Right kidney (tissue), 1 donor: ENCODE data around the gene COL6A5.

Experiments used
- DNase-seq: peaks from one replicate; pipeline ENCODE4 v3.0.0-alpha.2; 2016

COL6A5 gene

DNA sequence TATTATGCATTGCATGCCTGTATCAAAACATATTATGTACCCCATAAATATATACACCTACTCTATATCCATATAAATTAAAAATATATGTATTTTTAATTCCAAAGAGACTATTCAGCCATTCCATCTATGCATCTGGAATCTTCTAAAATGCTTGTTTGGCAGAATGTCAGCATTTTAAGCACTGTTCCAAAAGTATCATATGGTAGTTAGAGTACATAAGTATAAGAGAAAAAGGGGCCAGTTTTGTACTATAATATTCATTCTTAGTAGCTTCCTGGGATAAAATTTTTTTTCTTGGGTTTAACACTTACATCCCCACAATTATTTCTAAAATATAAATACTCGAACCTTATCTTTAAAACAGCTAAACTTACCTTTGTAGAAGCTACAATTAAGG is 111.1 kb downstream of the COL6A5 start:
- DNase-seq = no peak

DNA sequence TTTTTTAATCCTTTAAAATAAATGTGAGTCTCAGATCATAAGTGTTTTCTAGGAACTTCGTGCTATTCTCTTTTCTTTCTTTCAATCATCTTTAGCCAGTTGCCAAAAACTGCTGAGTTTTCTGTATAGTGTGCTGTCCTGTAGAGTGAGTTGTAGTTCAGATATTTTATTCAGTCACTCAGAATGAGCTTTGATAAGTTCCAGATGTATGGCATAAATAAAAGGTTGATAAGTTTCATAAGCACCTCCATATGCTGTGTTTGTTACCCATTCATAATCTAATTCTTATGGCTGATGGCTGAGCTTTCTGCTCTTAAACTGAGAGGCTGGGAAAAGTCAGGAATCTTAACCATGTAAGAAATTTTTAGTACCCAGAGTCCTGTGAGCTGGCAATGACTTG is 112.2 kb downstream of the COL6A5 start:
- DNase-seq = no peak

DNA sequence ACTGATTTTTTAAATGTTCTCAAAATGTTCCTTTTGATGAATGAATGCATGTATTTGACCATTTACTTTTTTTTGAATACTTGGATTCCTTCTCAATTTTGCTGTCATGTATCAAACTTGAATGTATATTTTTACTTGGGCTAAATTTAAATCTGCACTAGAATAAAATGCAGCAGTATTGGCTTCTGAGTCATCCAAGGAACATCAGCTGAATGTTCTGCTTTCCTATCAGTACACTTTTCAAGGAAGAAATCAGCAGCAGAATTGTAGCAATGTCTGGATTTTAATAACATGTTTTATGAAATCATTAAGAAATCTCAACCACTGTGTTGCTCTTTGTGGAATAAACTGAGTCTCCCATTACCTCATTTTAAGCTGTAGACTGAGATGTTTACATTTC is 114.5 kb downstream of the COL6A5 start:
- DNase-seq = no peak

DNA sequence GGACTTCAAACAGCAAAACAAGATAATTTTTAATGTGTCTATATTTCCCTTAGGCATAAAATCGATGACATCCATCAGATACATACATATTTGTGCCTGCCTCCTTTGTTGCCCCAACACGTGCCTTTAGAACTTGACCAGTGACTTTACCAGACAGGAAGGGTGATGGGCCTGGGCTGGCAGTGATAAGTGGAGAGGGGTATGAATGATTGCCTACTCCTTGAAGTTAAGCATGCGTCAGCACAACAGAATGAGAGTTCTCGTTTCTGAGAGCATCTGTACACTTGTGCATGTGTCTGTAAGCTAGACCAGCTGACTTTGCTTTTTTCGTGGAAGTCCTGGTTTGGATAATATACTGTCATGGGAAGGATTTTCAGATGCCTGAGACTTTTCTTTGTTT is 116.6 kb downstream of the COL6A5 start:
- DNase-seq = no peak

DNA sequence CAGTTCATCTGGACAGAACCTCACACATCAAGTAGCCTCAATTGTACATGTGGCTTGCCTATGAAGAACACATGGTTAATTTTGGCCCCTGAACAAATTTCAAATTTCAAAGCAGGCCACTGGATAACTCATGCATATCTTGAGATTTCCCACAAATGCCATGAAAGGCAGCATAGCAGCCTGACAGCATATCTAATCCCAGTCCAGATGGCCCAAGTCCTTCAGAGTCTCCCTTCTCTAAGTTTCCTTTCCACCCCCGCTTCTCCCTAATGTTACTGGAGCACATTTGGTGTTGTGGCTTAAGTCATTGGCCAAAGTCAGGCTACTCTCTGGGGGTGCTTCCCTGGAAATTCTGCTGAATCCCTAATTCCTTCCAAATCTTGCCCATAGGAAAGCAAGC is 117.7 kb downstream of the COL6A5 start:
- no peak for DNase-seq

DNA sequence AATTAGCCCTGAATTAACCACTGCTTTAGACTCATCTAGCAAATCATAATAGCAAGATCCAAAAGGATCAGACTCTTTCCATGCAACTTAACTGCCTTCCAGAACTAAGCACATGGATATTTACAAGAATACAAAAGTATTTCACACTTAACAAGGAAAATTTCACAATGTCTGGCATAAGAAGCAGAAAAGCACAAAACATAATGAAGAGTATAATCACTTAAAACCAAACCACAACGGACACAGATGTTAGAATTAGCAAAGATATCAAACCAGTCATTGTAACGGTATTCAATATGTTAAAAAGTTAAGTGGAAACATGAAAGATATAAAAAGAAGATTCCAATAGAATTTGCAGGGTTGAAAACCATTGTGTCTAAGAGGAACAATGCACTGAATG is 120.0 kb downstream of the COL6A5 start:
- no peak for DNase-seq

DNA sequence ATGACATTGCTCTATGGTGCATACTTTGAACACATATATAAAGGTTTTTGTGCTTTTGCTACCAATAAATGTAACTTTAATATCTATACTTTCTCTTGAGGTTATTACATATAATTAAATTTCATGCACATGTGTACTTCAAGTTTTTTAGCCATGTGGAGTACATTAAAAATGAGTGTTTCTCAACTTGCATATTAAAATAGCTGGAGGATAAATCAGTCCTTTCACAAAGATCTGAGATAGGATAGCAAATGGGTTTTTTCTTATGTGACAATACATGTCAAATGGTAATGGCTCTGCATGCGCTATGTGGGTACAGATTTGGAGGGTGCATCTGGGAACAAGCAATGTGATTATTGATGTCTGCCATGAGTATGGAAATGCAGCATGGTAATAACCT is 122.8 kb downstream of the COL6A5 start:
- DNase-seq = no peak

DNA sequence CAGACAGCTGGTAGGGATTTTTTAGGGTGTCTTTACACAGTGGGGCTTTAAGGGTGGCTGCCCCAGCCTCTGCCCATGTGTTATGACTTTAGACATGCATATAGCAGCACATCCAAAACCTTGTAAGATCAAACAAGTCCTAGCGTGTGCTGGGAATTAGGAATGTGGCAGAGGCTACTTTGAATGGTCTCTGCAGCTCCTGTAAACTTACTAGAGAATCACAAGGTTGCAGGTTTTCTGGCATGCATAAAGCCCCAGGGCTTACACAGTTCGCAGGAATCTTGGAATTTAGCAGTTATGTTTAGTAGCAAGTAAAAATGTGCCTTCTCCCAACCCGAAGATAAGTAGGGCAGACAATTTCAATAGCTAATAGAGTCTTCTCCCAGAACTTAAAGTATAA is 124.7 kb downstream of the COL6A5 start:
- DNase-seq = no peak

DNA sequence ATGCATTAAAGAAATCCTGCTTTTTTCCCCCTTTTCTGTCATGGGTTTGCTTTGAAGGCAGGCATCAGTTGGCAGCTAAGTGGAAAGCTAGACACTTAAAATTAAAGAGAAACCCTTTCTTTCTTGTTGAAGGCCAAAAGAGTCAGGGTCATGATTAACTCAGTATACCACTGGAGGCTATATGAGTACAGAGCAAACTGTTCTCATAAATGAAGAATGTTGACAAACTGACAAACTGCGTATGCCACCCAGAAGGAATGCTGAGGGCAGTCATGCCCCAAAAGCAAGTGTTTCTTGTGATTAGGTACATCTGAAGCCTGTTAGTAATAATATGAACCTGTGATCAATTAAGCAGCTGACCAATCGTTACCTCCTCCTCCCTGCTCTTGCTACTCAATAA is 127.9 kb downstream of the COL6A5 start:
- DNase-seq = no peak

DNA sequence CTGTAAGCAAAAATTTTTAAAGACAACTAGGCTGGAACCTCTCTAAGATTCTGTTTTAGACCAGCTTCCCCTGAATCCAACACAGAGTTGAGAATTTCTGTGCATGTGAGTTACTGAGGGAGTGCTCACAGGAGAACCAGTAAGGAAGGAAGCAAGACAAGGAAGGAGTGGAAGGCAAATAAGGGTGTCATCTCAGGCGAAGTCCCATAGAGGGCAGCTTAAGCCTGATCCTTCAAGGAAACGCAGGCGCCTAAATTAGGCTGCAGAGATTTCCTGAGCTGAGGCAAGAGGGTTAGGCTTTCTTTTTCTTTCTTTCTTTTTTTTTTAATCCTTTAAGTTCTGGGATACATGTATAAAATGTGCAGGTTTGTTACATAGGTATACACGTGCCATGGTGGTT is 135.3 kb downstream of the COL6A5 start:
- no peak for DNase-seq

DNA sequence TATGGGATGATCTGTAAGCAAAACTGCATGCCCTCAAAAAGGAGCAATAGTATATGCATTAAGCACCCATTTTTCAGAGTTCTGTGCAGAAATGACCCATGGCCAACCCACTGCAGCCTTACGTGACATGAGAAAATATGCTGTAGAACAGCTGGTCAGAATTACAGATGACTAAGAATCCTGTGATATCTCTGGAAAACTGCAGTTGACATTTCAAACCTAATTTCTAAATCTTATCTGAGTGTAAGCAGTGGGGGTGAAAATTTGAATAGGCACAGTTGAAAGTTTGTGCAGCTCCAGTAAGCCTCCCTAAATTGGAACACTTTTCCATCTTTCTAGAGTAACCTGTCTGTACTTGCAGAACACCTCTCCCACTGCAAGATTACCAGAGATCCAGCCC is 142.8 kb downstream of the COL6A5 start:
- DNase-seq = no peak

DNA sequence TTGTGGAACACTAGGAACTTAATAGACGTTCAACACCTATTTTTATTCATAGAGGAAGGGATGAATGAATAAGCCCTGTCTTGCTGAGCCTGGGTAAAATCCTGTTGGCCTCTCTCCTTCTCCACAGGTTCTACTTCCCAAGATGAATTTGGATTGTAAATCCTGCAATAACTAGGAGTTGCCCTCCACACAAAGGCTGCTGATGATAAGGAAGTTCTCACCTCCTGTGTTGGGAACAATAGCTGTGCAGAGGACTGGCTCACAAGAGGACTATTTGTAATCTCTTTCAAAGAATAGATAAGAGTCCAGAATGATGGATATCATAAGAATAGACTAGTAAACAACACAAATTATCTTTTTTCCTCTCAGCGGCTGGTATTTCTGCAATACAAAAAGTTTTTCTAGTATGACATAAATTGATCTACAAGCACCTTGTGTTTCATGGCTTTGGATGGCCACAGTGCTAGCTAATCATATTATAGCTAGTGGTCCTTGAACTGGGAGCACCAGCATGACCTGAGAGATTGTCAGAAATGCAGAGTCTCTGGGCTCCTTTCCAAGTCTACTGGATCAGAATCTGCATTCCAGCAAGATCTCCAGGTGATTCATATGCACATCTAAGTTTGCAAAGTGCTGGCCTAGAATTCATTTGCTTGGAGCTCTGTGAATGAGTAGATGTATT is 143.4 kb downstream of the COL6A5 start:
- no peak for DNase-seq

DNA sequence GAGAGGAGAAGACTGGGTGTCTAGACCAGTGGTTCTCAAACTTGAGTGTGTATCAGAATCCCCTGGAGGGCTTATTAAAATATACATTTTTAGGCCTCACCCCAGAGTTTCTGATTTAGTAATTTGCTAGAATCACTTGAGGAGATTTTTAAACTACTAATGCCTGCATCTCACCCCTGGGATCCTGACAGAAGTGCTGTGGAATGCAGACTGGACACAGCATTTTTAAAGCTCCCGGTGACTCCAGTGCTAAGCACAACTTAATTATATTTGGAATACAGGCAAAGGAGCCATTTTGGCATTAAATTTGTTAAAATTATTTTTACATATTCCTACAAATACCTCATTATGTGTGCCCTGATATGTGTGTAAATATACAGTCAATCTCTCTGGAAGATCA is 144.8 kb downstream of the COL6A5 start:
- no peak for DNase-seq

DNA sequence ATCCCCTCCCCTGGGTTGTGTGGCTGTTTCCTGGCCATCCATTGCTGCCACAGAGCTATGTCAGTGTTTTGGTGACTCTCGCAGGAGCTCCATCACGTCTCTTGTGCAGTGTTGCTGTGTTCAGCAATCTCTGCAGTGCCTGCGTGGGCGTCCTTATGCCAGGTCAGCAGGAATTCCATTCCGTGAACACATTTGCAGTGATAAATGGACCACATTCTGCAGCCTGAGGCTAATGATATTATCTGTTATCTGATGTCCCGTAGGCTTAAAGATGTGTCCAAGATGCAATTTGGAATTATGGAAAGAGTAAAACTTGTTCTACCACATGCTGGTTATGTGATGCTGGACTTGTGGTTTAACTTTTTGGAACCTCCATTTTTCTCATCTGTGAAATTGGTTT is 146.0 kb downstream of the COL6A5 start:
- DNase-seq = no peak

DNA sequence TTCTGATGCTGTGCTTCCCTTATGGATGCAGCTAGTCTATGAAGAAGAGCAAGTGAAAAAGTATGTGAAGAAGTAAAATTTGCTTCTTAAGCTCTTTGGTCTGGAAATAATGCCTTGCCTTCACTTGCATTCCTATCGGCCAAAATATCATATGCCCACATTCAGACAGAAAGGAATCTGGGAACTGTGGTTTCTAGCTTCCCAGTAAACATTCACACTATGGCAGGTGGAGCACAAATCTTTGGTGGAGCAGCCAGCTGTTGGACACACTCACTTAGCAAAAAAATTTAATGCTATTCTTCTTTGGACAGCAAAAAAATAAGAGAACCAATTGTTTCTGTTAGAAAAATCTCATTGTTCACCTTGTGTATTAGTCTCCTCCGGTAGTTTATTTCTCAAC is 159.2 kb downstream of the COL6A5 start:
- DNase-seq = no peak

DNA sequence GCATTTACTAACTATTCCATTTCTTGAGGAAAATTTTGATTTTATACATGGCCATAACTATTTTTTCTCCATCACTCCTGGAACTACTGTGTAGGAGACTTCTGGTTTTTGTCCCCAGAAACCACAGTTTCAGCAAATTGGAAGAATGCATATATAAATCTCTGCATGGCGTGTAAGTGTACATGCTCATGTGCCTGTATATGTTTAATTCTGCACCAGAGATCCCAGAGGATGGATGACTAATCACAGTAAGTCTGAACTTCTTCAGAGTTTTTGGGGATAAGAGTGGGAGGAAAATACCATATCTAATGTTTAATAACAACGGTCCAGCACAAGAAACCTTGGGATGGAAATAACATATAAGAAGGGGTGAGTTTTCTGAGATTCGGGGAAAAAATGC is 160.6 kb downstream of the COL6A5 start:
- DNase-seq = no peak

DNA sequence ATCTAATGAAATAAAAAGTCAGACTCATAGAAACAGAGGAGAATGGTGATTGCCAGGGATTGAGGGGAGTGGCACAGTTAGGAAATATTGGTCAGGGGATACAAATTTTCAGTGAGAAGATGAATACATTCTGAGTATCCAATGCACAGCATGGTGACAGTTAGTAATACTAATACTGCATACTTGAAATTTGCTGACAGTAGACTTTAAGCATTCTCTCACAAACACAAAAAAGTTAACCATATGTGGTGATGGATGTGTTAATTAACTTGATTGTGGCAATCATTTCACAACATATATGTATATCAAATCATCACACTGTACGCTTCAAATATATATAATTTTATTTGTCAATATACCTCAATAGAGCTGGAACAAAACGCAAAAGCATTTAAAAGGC is 162.3 kb downstream of the COL6A5 start:
- no peak for DNase-seq

DNA sequence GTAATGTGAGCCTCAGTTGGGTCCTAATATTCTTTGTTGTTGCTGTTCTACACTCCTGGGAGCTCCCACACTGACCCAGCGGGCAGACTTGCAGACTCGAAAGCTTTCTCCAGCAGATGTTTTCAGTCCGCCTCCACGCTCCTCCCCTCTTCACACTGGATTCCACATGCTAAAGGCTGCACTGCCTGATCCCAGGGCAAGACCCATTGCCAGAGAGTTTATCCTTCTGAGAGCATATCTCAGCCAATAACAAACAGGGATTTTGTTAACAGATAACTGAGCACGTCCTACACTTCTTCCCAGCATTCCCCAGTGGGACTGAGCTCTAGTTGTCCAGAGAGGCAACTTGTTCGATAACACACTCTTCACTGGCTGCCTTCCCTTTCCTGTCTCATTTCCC is 163.5 kb downstream of the COL6A5 start:
- DNase-seq = no peak

DNA sequence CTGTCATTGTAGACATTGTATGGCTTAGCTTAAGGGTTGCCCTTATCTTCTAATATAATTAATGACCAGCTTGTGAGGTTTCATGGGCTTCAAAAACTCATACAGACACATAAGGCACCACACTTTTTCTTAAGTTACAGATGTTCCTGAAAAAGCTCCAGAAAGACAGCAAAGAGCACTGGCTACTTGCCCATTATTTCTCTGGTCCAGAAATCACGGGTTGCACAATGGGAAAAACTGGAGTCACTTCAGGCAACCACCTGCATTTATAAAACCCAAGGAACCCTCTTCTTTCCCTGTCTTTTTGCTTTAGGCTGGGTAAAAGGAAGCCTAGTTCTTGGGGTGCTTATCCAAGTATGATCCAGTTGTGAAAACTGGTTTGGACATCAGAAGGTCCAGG is 169.2 kb downstream of the COL6A5 start:
- DNase-seq = no peak

DNA sequence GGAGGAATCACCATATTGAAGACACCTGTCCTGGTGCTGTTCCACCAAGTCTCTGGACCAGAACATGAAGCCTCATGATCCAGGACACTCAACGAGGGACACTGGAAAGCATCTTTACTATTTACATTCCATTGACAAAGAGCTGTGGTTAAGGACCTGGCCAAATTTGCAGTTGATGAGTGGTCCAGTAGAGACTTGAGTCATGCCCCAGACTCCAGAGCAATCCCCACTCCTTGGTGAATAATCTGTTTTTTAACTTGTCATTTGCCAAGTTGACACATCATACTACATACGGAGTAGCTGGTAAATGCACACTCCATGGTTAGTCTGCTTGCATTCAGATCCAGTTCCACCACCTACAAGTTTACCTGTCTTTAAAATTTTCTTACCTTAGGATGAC is 170.3 kb downstream of the COL6A5 start:
- DNase-seq = no peak

DNA sequence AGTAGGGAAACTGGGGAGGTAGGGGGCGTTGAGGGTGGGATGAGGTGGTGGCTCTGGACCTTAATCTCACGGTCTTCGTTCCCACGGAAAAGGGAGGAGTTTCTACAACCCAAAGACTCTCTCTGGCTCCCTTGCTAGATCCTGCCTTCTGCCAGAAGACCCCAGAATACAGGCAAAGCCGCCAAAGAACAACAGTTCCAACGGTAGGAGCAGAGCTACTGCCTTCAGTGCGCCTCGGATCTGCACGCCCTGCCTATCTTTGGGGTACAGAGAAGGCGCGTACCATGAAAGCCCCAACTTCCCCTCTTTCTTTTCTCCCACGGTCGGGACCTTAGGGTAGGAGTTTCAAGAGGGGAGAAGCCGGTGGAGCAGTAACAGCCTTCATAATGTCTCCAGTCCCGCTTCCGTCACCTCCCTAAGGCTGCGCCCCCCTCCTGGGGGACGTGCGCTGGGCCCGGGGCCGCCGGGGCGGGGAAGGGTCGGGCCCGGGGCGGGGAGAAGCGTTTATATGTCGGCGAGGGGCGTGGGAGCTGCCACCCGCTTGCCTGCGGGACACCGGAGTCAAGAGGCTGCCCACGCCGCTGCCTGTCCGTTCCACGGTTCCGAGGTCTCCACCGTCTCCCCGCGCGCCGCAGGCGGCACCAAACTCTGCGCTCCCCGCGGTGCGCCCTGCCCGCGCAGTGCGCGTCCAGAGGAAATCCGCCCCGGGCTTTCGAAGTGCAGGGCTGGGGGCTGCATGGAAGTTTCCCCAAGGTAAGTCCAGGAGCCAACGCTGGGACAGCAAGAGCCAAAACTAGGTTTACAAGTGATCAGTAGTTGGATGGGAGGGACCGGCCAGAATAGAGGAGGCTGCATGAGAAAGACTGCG is 171.4 kb downstream of the COL6A5 start, which contains the start of gene COL6A6:
Gene COL6A6 (plus strand): TSS at position 533 of the 868 bp plus-strand sequence. CDS start 43,188 bp downstream, outside the sequence.
- DNase-seq = peak; percentile 56

DNA sequence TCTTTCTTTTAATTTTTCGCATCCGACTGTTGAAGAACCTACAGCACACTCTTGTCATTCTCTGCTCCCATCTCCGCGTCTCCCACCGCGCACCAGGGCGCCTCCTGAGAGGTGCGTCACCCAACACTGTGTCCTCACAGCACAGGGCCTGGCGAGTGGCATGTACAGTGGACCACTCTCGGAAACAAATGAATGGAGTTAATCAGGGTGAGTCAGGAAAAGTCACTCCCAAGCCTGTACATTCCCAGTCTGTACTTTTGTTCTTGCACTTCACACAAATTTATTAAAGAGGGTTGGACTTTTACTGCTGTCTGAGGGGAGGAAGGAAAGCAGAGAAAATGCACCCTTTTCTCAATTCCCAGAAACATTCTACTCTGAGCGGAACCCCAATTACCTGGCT is 172.1 kb downstream of the COL6A5 start:
- DNase-seq = peak; percentile 15

DNA sequence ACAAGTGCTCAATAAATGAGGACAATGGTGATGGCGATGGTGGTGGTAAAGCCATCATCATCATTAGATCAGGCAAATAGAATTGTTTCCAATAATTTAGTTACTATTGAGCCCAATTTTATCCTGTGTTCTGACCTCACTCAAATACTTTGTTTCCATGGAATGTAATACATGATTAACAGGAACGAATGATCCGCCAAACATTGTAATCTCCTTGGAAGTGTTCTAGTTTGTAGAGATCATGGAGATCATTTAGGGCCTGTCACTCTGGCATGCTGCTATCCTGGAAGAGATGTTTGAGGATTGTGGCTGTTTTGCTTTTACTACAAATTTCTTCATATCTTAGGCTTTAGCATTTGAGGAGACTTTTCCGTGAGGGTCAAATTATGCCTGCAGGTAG is 174.3 kb downstream of the COL6A5 start:
- no peak for DNase-seq

DNA sequence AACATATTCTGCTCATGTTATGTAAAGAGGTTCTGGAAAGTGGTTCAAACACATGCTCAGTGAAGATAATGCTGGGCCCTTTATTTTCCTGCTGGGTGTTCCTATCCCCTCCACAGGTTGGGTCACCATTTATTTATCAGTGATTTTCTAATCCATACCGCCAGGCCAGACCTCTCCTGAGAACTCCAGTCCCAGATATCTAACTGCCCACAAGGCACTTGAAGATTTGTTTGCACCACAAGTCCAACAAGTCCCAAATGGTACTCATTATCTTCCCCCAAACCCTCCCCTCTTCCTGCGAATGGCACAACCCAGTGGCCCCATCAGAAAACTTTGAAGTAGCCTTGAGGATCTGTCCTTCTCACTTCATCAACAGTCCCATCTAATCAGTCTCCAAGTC is 176.9 kb downstream of the COL6A5 start:
- no peak for DNase-seq
